ENCODE data around the gene BEAN1. TPM values are rescaled to one million over a fixed set of nuclear protein-coding genes. Genes with fewer than 3 reads are reported as not detected.

The BEAN1 gene
- polyA plus RNA-seq, 1 donor from 2014 or later: 0.16 TPM

GRCh38 chr16:66408163-66409048, 18.7 kb upstream of the BEAN1 start:
- Histone ChIP-seq H3K9ac (ENCODE audit: low read length) (no peak overlapping the region), H2AFZ (ENCODE audit: low read depth, low read length) (no peak overlapping the region), H3K79me2 (replicated peaks; ENCODE audit: insufficient read depth, low read length) (no peaks in the 10 kb centered on the region), H3K9me2 (ENCODE audit: insufficient read depth, low read length) (no peaks in the 10 kb centered on the region), H3K27me3 (ENCODE audit: insufficient read depth, low read depth, low read length) (no peaks in the 10 kb centered on the region), H3K9me3 (ENCODE audit: low read length) (peaks cover 6% of the 10 kb centered on the region), H4K20me1 (ENCODE audit: insufficient read depth) (no peaks in the 10 kb centered on the region), H3F3A (ENCODE audit: insufficient read depth, low read length, poor library complexity, severe bottlenecking) (no peaks in the 10 kb centered on the region), H3K4me3 (ENCODE audit: low read length) (no peak overlapping the region), H3K4me2 (ENCODE audit: low read length) (no peak overlapping the region), H3K27ac (ENCODE audit: low read length) (no peak overlapping the region), H3K36me3 (ENCODE audit: insufficient read depth, low read length) (no peaks in the 10 kb centered on the region)
- TF ChIP-seq CTCF (IDR thresholded peaks at IDR 0.05; ENCODE audit: poor library complexity, severe bottlenecking) (no peak), EP300 (conservative IDR thresholded peaks at IDR 0.05; ENCODE audit: poor library complexity, severe bottlenecking) (no peak), TAF1 (IDR thresholded peaks at IDR 0.05; ENCODE audit: low read depth) (no peak), RAD21 (conservative IDR thresholded peaks at IDR 0.05) (no peak), SMC3 (conservative IDR thresholded peaks at IDR 0.05; ENCODE audit: poor library complexity) (no peak), MXI1 (conservative IDR thresholded peaks at IDR 0.05; ENCODE audit: poor library complexity, severe bottlenecking) (no peak), POLR2AphosphoS5 (IDR thresholded peaks at IDR 0.05) (no peak), REST (IDR thresholded peaks at IDR 0.05; ENCODE audit: borderline replicate concordance) (no peak), EZH2 (IDR thresholded peaks at IDR 0.05; ENCODE audit: borderline replicate concordance, insufficient read depth, low read length, poor library complexity, severe bottlenecking) (no peak)

GRCh38 chr16:66409156-66409555, 17.9 kb upstream of the BEAN1 start:
- Histone ChIP-seq H3K4me3 (ENCODE audit: low read length) (no peak overlapping the region), H3K4me2 (ENCODE audit: low read length) (no peak overlapping the region)

More at GRCh38 chr16:66409156-66409555, 17.9 kb upstream of the BEAN1 start:
- TF ChIP-seq SMC3 (conservative IDR thresholded peaks at IDR 0.05; ENCODE audit: poor library complexity) (no peak), REST (IDR thresholded peaks at IDR 0.05; ENCODE audit: borderline replicate concordance) (no peak), RAD21 (conservative IDR thresholded peaks at IDR 0.05) (no peak), MXI1 (conservative IDR thresholded peaks at IDR 0.05; ENCODE audit: poor library complexity, severe bottlenecking) (no peak), POLR2AphosphoS5 (IDR thresholded peaks at IDR 0.05) (no peak), EP300 (conservative IDR thresholded peaks at IDR 0.05; ENCODE audit: poor library complexity, severe bottlenecking) (no peak), EZH2 (IDR thresholded peaks at IDR 0.05; ENCODE audit: borderline replicate concordance, insufficient read depth, low read length, poor library complexity, severe bottlenecking) (no peak), CTCF (IDR thresholded peaks at IDR 0.05; ENCODE audit: poor library complexity, severe bottlenecking) (no peak), TAF1 (IDR thresholded peaks at IDR 0.05; ENCODE audit: low read depth) (no peak)
- no peaks in the 10 kb centered on the region for H3K36me3 ChIP-seq (ENCODE audit: insufficient read depth, low read length)
- H3K27ac ChIP-seq (ENCODE audit: low read length): no peak overlapping the region
- no peaks in the 10 kb centered on the region for H3K9me2 ChIP-seq (ENCODE audit: insufficient read depth, low read length)
- H3K27me3 ChIP-seq (ENCODE audit: insufficient read depth, low read depth, low read length): no peaks in the 10 kb centered on the region
- no peaks in the 10 kb centered on the region for H4K20me1 ChIP-seq (ENCODE audit: insufficient read depth)
- H3K9ac ChIP-seq (ENCODE audit: low read length): no peak overlapping the region
- no peaks in the 10 kb centered on the region for H3F3A ChIP-seq (ENCODE audit: insufficient read depth, low read length, poor library complexity, severe bottlenecking)
- H3K79me2 ChIP-seq (replicated peaks; ENCODE audit: insufficient read depth, low read length): no peaks in the 10 kb centered on the region
- H2AFZ ChIP-seq (ENCODE audit: low read depth, low read length): no peak overlapping the region
- peaks cover 6% of the 10 kb centered on the region for H3K9me3 ChIP-seq (ENCODE audit: low read length)
